HepG2 (cell line): ENCODE measurements around the gene PLB1. TPM values are rescaled to one million over a fixed set of nuclear protein-coding genes. Genes with fewer than 3 reads are reported as not detected.

ENCODE experiments used
- ATAC-seq: fragments of 200-7000 bp; cut with Tn5 transposase; 3 replicates; pipeline ENCODE4 v1.9.1; 2020; ENCODE audit warnings: mild to moderate bottlenecking, moderate library complexity
- BruUV-seq: library from RNA; stranded (reverse); fragments of 400-500 nt; replicated peaks from 2 replicates; lab custom pipeline; 2021; lab: Mats Ljungman, UMichigan
- CTCF ChIA-PET: fragments of 300-600 bp; formaldehyde crosslinking; extraction: SDS; loops from one replicate; lab custom pipeline; 2021; ENCODE audit warnings: low total read pairs, inconsistent platforms, low intra/inter-chr PET ratio; lab: Yijun Ruan, JAX
- POLR2A ChIA-PET: fragments of 350-600 bp; sonication (Branson Sonifier 250); formaldehyde crosslinking; loops from one replicate; lab custom pipeline; 2020; ENCODE audit warnings: antibody characterized with exemption, inconsistent platforms; lab: Yijun Ruan, JAX
- DNase-seq: peaks from one replicate; pipeline ENCODE4 v3.0.0-alpha.2; 2015; ENCODE audit warnings: low spot score
- FAIRE-seq: peaks from 3 replicates; lab custom pipeline; 2011; peaks lifted over from hg19 to GRCh38; lab: Jason Lieb, UNC
- H2AFZ ChIP-seq: one replicate; pipeline ENCODE4 v1.6.1; 2011; ENCODE audit warnings: low read length, inconsistent platforms
- H3K27ac ChIP-seq: fragments of 300-600 bp; 3 replicates; pipeline ENCODE4 v1.8.0; 2011; ENCODE audit warnings: mixed run types, mild to moderate bottlenecking, mixed read lengths, low read length, inconsistent platforms; ENCODE audit not compliant: insufficient read depth; ENCODE audit errors: extremely low read length
- H3K27me3 ChIP-seq, 2 experiments: fragments of 200-600 bp in 1 of 2; 2 replicates in 1 of 2; 3 replicates in 1 of 2; pipeline versions ENCODE4 v1.6.0 to v1.8.0; 2011; ENCODE audit warnings: low read length in 2 of 2, mild to moderate bottlenecking in 2 of 2, moderate library complexity in 2 of 2, inconsistent platforms in 1 of 2; ENCODE audit not compliant: insufficient read depth in 2 of 2, control insufficient read depth in 1 of 2
- H3K36me3 ChIP-seq, 2 experiments: fragments of 200-600 bp in 1 of 2; replicated peaks in 1 of 2; 2 replicates in 1 of 2; 3 replicates in 1 of 2; pipeline versions ENCODE4 v1.5.1 to v1.8.0; 2011; ENCODE audit warnings: low read length in 2 of 2, inconsistent platforms in 1 of 2; ENCODE audit not compliant: insufficient read depth in 2 of 2, control insufficient read depth in 1 of 2
- H3K4me1 ChIP-seq: 2 replicates; pipeline ENCODE4 v1.5.1; 2012; ENCODE audit warnings: low read length, inconsistent platforms; ENCODE audit not compliant: insufficient read depth
- H3K4me2 ChIP-seq: 2 replicates; pipeline ENCODE4 v1.6.0; 2011; ENCODE audit warnings: low read depth, low read length, inconsistent platforms
- H3K4me3 ChIP-seq, 3 experiments: fragments of 200-600 bp in 1 of 3; sonication (generic), shearing (Covaris generic) in 1 of 3; replicated peaks in 1 of 3; 2 replicates each; pipeline ENCODE4 v1.5.1; 2011 to 2016; ENCODE audit warnings: low read length in 3 of 3, inconsistent platforms in 2 of 3, low read depth in 2 of 3, mild to moderate bottlenecking in 2 of 3, control low read depth in 1 of 3, mixed read lengths in 1 of 3; ENCODE audit not compliant: insufficient read depth in 1 of 3
- H3K79me2 ChIP-seq: one replicate; pipeline ENCODE4 v1.6.1; 2011; ENCODE audit warnings: low read length, inconsistent platforms; ENCODE audit not compliant: insufficient read depth
- H3K9ac ChIP-seq: 2 replicates; pipeline ENCODE4 v1.6.0; 2011; ENCODE audit warnings: mild to moderate bottlenecking, low read depth, low read length, inconsistent platforms; ENCODE audit not compliant: insufficient read depth
- H3K9me3 ChIP-seq: 2 replicates; pipeline ENCODE4 v1.5.1; 2012; ENCODE audit warnings: mild to moderate bottlenecking, low read length
- H4K20me1 ChIP-seq: 2 replicates; pipeline ENCODE4 v1.6.0; 2011; ENCODE audit warnings: inconsistent platforms, mild to moderate bottlenecking, low read length, moderate library complexity; ENCODE audit not compliant: insufficient read depth
- AGO1 ChIP-seq: fragments of 200-400 bp; formaldehyde crosslinking; IDR thresholded peaks from 2 replicates; pipeline ENCODE4 v1.6.1; 2017; ENCODE audit warnings: mild to moderate bottlenecking, low read depth, low read length, moderate library complexity; ENCODE audit not compliant: poor library complexity, severe bottlenecking
- RFX3 ChIP-seq: IDR thresholded peaks from 2 replicates; pipeline ENCODE4 v1.6.1; 2016; ENCODE audit warnings: missing biosample characterization, missing genetic modification reagents
- SAP130 ChIP-seq: IDR thresholded peaks from 2 replicates; pipeline ENCODE4 v1.6.1; 2016; ENCODE audit warnings: low read depth
- SMAD3 ChIP-seq: sonication (generic); formaldehyde crosslinking; IDR thresholded peaks from 2 replicates; pipeline ENCODE4 v1.4.0; 2020; ENCODE audit warnings: missing genetic modification reagents
- SMARCC2 ChIP-seq: fragments of 450-650 bp; IDR thresholded peaks from 2 replicates; pipeline ENCODE4 v1.6.1; 2017; ENCODE audit warnings: antibody characterized with exemption, mild to moderate bottlenecking
- TFE3 ChIP-seq: IDR thresholded peaks from 2 replicates; pipeline ENCODE4 v1.6.1; 2016
- ZBTB20 ChIP-seq: sonication (generic); formaldehyde crosslinking; IDR thresholded peaks from 2 replicates; pipeline ENCODE4 v1.8.1; 2023; ENCODE audit warnings: missing genetic modification reagents, low read depth, mild to moderate bottlenecking, borderline replicate concordance
- ZNF326 ChIP-seq: sonication (generic); formaldehyde crosslinking; IDR thresholded peaks from 2 replicates; pipeline ENCODE4 v1.4.0; 2020; ENCODE audit warnings: missing genetic modification reagents, borderline replicate concordance
- WGBS: methylation state at CpG from one replicate; pipeline ENCODE4 v1.1.6; 2017; ENCODE audit warnings: low lambda C conversion rate; 5-methylcytosine and 5-hydroxymethylcytosine counted together
- in situ Hi-C: cut with HindIII; loops from 2 replicates; pipeline ENCODE4 v1.10.0; 2017; ENCODE audit warnings: low pct_unique_long_range_greater_than_20kb; ENCODE audit not compliant: extremely low pct_ligation_motif_present
- intact Hi-C: fragments of 100-400 bp; cut with micrococcal nuclease; formaldehyde crosslinking; loops from one replicate; pipeline ENCODE4 v1.10.0; 2022; ENCODE audit not compliant: unreplicated experiment
- polyA plus RNA-seq, 8 experiments: library from polyadenylated mRNA; depleted of rRNA in 3 of 8; stranded (reverse) in 7 of 8; unstranded in 1 of 8; fragments of >200 nt; fragmentation: Illumina TruSeq in 4 of 8; extraction: Trizol in 4 of 8; gene quantifications; 2 replicates each; pipeline versions ENCODE4 v1.2.1 to v1.2.3, GENCODE V29; 2011 to 2016; ENCODE audit warnings: low read depth in 4 of 8, missing spikeins in 1 of 8, mixed read lengths in 1 of 8; ENCODE audit not compliant: insufficient read depth in 1 of 8
- total RNA-seq, 5 experiments: library from RNA; depleted of rRNA; stranded (reverse); fragments of >200 nt; fragmentation: Illumina TruSeq; extraction: Trizol; gene quantifications; 2 replicates each; pipeline ENCODE4 v1.2.3, GENCODE V29; 2016; ENCODE audit warnings: low read depth in 1 of 5

Gene PLB1
- total and polyA plus RNA-seq, 2 of the 13 experiments (the other 11 are each of a cell fraction or from before 2014, with no cell fraction given): 0.20 to 1.8 TPM

- TF ChIP-seq RFX3 (CRISPR knock-in tag): no peak
- TF ChIP-seq SAP130 (CRISPR knock-in tag): no peak
- no peak for TF ChIP-seq ZBTB20 (CRISPR knock-in tag)
- no peak for TF ChIP-seq AGO1
- no peak for TF ChIP-seq SMAD3
- TF ChIP-seq SMARCC2: no peak
- no peak for TF ChIP-seq ZNF326 (CRISPR knock-in tag)
- no peak for TF ChIP-seq TFE3
- H4K20me1 ChIP-seq: no peaks in the 10 kb centered on the region
- no peak overlapping the region for H3K27ac ChIP-seq
- ChIA-PET POLR2A (no interaction called here), CTCF (interaction anchor here (1.2 kb wide), 1 partner anchor 41 kb away, joined by 6 read pairs; no protein-coding TSS in a partner anchor)
- H3K36me3 ChIP-seq: no peaks in the 10 kb centered on the region
- no peak overlapping the region for H3K4me3 ChIP-seq
- H3K27me3 ChIP-seq: peaks cover 3 to 56% of the 10 kb centered on the region in 2 experiments; a peak in 4 of 5 replicates
- no peak overlapping the region for H2AFZ ChIP-seq
- BruUV-seq: no TSS peak
- WGBS: 38% methylated on average over 7 of the region's 8 CpGs
- no peak for ATAC-seq
- FAIRE-seq: no peak
- peaks cover 22% of the 10 kb centered on the region for H3K4me1 ChIP-seq
- in situ Hi-C loops: no loop called here
- intact Hi-C loops: no loop called here
- no peaks in the 10 kb centered on the region for H3K9me3 ChIP-seq
- no peak overlapping the region for H3K4me2 ChIP-seq
- no peaks in the 10 kb centered on the region for H3K79me2 ChIP-seq
- no peak for DNase-seq
- no peak overlapping the region for H3K9ac ChIP-seq
These were observed 112.1 kb downstream of the PLB1 start for GRCh38 chr2:28607730-28608499.
